CD4-positive, alpha-beta memory T cell (primary cell): ENCODE data around the gene NFYB. TPM values are rescaled to one million over a fixed set of nuclear protein-coding genes. Genes with fewer than 3 reads are reported as not detected.
"Not testable (repeated sequence)": the region's sequence is repeated elsewhere in the genome, so short reads cannot be mapped to it uniquely, and the experiment has no call there.

Experiments
- CTCF ChIA-PET: fragments of 350-600 bp; sonication (Branson Sonifier 250); formaldehyde crosslinking; loops from one replicate; lab custom pipeline; 2021; ENCODE audit warnings: inconsistent platforms; ENCODE audit not compliant: partially characterized antibody; lab: Charles Lee
- POLR2A ChIA-PET: fragments of 350-600 bp; sonication (Branson Sonifier 250); formaldehyde crosslinking; loops from one replicate; lab custom pipeline; 2021; ENCODE audit not compliant: partially characterized antibody; lab: Charles Lee
- DNase-seq, 5 donors: peaks; one replicate each; pipeline versions ENCODE4 v3.0.0 to v3.0.0-alpha.2; 2020 to 2022; ENCODE audit warnings: mixed read lengths in 1 of 5
- H3K27ac ChIP-seq: one replicate; pipeline ENCODE4 v1.7.0; 2013; ENCODE audit warnings: low read depth, low read length
- H3K27me3 ChIP-seq: 2 replicates; pipeline ENCODE4 v1.7.0; 2013; ENCODE audit warnings: mild to moderate bottlenecking, low read length, moderate library complexity; ENCODE audit not compliant: insufficient read depth
- H3K36me3 ChIP-seq: 2 replicates; pipeline ENCODE4 v1.7.0; 2013; ENCODE audit warnings: mild to moderate bottlenecking, low read length, moderate library complexity; ENCODE audit not compliant: insufficient read depth
- H3K4me1 ChIP-seq: 2 replicates; pipeline ENCODE4 v1.7.0; 2013; ENCODE audit warnings: mild to moderate bottlenecking, low read length, moderate library complexity; ENCODE audit not compliant: insufficient read depth
- H3K4me3 ChIP-seq, 2 donors: one replicate each; pipeline ENCODE4 v1.7.0; 2013; ENCODE audit warnings: low read length in 2 of 2, mild to moderate bottlenecking in 1 of 2
- H3K9me3 ChIP-seq, 2 donors: one replicate each; pipeline ENCODE4 v1.7.0; 2013; ENCODE audit warnings: low read length in 2 of 2, control low read depth in 1 of 2; ENCODE audit not compliant: control insufficient read depth in 1 of 2
- H3K27ac Mint-ChIP-seq, 7 donors: one replicate each; pipeline ENCODE4 v1.8.0; 2020 to 2021; ENCODE audit warnings: mixed read lengths in 7 of 7, mild to moderate bottlenecking in 6 of 7, inconsistent platforms in 3 of 7, moderate library complexity in 3 of 7
- H3K27me3 Mint-ChIP-seq, 2 donors: one replicate each; pipeline ENCODE4 v1.8.0; 2020 to 2021; ENCODE audit warnings: mixed read lengths in 2 of 2
- H3K36me3 Mint-ChIP-seq, 2 donors: one replicate each; pipeline ENCODE4 v1.8.0; 2020 to 2021; ENCODE audit warnings: mixed read lengths in 2 of 2, inconsistent platforms in 1 of 2, mild to moderate bottlenecking in 1 of 2
- H3K4me1 Mint-ChIP-seq, 4 donors: one replicate each; pipeline ENCODE4 v1.8.0; 2020 to 2021; ENCODE audit warnings: mixed read lengths in 4 of 4, mild to moderate bottlenecking in 1 of 4
- H3K4me3 Mint-ChIP-seq, 8 donors: one replicate each; pipeline ENCODE4 v1.8.0; 2020 to 2021; ENCODE audit warnings: mixed read lengths in 8 of 8, mild to moderate bottlenecking in 7 of 8, moderate library complexity in 6 of 8, inconsistent platforms in 3 of 8
- H3K9me3 Mint-ChIP-seq, 8 donors: one replicate each; pipeline ENCODE4 v1.8.0; 2020 to 2021; ENCODE audit warnings: mixed read lengths in 8 of 8, mild to moderate bottlenecking in 5 of 8, inconsistent platforms in 3 of 8, moderate library complexity in 1 of 8
- intact Hi-C: fragments of 100-400 bp; cut with micrococcal nuclease; formaldehyde crosslinking; loops from one replicate; pipeline ENCODE4 v1.15.1; 2023
- polyA plus RNA-seq, 2 donors: library from polyadenylated mRNA; unstranded; fragments of 300-500 nt; fragmentation: Illumina TruSeq; gene quantifications; one replicate each; pipeline ENCODE4 v1.2.3, GENCODE V29; 2021
- total RNA-seq, 2 experiments: library from RNA; stranded (reverse); gene quantifications; one replicate each; pipeline ENCODE4 v1.2.3, GENCODE V29; 2021

NFYB gene
- total and polyA plus RNA-seq, 4 experiments from 2014 or later: 29.9 to 39.0 (median 35.6) TPM

- CTCF ChIA-PET: no interaction called here
- Mint-ChIP-seq H3K36me3 (no peaks in the 10 kb centered on the region), H3K4me1 (no peaks in the 10 kb centered on the region), H3K27me3 (peaks cover 0 to 2% of the 10 kb centered on the region in 2 donors), H3K4me3 (no peak overlapping the region), H3K27ac (no peak overlapping the region), H3K9me3 (no peaks in the 10 kb centered on the region)
- POLR2A ChIA-PET: no interaction called here
- Histone ChIP-seq H3K36me3 (no peaks in the 10 kb centered on the region), H3K4me1 (no peaks in the 10 kb centered on the region), H3K4me3 (no peak overlapping the region), H3K27ac (no peak overlapping the region), H3K9me3 (no peaks in the 10 kb centered on the region), H3K27me3 (no peaks in the 10 kb centered on the region)
- intact Hi-C loops: no loop called here
- no peak for DNase-seq
Measured at GRCh38 chr12:104168596-104168995, 30.6 kb upstream of the NFYB start.

DNA sequence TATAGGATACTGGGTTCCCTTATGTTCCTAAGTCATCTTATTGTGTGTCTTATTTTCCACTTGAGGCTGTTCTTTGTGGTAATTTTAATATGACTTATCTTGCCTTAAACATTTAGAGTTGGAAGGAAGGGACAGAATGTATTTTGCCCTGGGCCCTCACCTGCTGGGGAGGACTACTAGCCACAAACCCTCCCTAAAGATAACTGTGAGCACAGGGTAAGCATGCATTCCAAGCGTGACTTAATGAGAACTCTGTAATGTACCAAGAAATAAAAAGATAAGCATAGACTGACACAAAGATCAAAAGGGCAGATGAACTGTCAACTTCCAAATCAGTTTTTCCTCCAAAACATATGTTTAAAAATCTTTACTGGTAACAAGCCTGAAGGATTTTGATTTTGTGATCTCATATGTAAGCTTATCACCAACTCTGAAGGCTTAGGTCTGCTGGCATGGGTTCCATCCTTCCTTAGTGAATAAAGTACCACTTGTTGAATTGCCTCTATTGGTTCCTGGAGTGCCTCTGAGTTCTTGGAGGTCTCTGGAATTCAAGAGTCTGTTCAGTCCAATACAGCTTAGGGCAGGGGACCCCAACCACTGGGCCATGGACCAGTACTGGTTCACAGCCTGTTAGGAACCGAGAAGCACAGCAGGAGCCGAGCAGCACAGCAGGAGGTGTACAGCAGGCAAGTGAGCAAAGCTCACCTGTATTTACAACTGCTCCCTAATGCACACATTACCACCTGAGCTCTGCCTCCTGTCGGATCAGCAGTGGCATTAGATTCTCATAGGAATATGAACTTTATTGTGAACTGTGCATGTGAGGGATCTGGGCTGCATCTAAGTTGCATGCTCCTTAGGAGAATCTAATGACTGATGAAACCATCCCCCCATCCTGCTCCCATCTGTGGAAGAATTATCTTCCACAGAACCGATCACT lies 29.8 kb upstream of the NFYB start:
- POLR2A ChIA-PET: no interaction called here
- Histone ChIP-seq H3K4me1 (no peaks in the 10 kb centered on the region), H3K4me3 (no peak overlapping the region), H3K27me3 (no peaks in the 10 kb centered on the region), H3K9me3 (no peaks in the 10 kb centered on the region), H3K27ac (no peak overlapping the region), H3K36me3 (no peaks in the 10 kb centered on the region)
- Mint-ChIP-seq H3K27ac (no peak overlapping the region), H3K4me1 (no peaks in the 10 kb centered on the region), H3K9me3 (no peaks in the 10 kb centered on the region), H3K27me3 (peaks cover 0 to 2% of the 10 kb centered on the region in 2 donors), H3K4me3 (no peak overlapping the region), H3K36me3 (no peaks in the 10 kb centered on the region)
- intact Hi-C loops: no loop called here
- DNase-seq: no peak
- CTCF ChIA-PET: no interaction called here

DNA sequence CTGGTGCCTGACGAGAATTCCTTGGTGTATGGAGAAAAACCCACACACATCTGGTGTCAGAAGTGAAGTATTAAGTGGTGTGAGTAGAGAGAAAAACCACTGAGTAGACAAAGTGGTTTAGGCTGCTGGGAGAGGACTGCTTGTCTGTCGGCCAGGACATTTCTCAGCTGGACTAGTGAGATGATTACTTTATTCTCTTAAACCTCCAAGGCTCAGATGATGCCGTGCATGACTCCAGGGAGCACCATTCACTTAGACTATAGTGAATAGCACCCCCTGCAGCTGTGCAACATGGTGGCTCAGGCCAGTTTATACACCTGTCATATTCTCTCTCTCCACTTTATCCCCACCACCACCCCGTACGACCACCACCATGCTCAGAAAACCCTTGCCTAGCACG lies 28.5 kb upstream of the NFYB start:
- Histone ChIP-seq H3K4me1 (no peaks in the 10 kb centered on the region), H3K4me3 (no peak overlapping the region), H3K27ac (no peak overlapping the region), H3K36me3 (no peaks in the 10 kb centered on the region), H3K9me3 (no peaks in the 10 kb centered on the region), H3K27me3 (no peaks in the 10 kb centered on the region)
- Mint-ChIP-seq H3K4me1 (no peaks in the 10 kb centered on the region), H3K4me3 (no peak overlapping the region), H3K36me3 (no peaks in the 10 kb centered on the region), H3K9me3 (no peaks in the 10 kb centered on the region), H3K27ac (no peak overlapping the region), H3K27me3 (peaks cover 0 to 2% of the 10 kb centered on the region in 2 donors)
- intact Hi-C loops: no loop called here
- no peak for DNase-seq
- POLR2A ChIA-PET: no interaction called here
- CTCF ChIA-PET: no interaction called here

- peaks cover 0 to 2% of the 10 kb centered on the region in 2 donors for H3K27me3 Mint-ChIP-seq
- intact Hi-C loops: no loop called here
- H3K9me3 Mint-ChIP-seq: no peaks in the 10 kb centered on the region
- H3K4me3 Mint-ChIP-seq: no peak overlapping the region
- POLR2A ChIA-PET: no interaction called here
- Histone ChIP-seq H3K4me3 (no peak overlapping the region), H3K27me3 (no peaks in the 10 kb centered on the region), H3K9me3 (no peaks in the 10 kb centered on the region), H3K36me3 (no peaks in the 10 kb centered on the region), H3K4me1 (no peaks in the 10 kb centered on the region), H3K27ac (no peak overlapping the region)
- H3K4me1 Mint-ChIP-seq: no peaks in the 10 kb centered on the region
- no peak overlapping the region for H3K27ac Mint-ChIP-seq
- CTCF ChIA-PET: no interaction called here
- DNase-seq: no peak
- no peaks in the 10 kb centered on the region for H3K36me3 Mint-ChIP-seq
Measured at GRCh38 chr12:104165801-104166200, 27.8 kb upstream of the NFYB start.

DNA sequence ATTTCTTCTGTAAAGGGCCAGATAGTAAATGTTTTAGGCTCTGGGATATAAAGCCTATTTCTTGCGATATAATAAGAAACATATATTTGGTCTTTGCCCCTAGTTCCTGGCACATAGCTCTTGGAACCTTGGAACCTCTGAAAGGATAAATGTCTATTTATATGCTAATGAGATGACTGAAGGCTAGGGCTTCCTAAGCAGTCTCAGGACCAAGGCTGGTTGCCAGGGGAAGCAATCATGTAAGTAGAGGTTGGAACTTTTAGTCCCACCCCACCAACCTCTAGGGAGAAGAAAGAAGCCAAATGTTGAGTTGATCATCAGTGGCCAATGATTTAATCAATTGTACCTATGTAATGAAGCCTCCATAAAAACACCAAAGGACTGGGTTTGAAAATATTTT lies 26.6 kb upstream of the NFYB start:
- intact Hi-C loops: no loop called here
- H3K4me1 Mint-ChIP-seq: no peaks in the 10 kb centered on the region
- no peaks in the 10 kb centered on the region for H3K27me3 ChIP-seq
- H3K27ac Mint-ChIP-seq: no peak overlapping the region
- no peak for DNase-seq
- no peak overlapping the region for H3K27ac ChIP-seq
- ChIA-PET POLR2A (no interaction called here), CTCF (no interaction called here)
- H3K27me3 Mint-ChIP-seq: peaks cover 0 to 2% of the 10 kb centered on the region in 2 donors
- no peaks in the 10 kb centered on the region for H3K9me3 ChIP-seq
- no peak overlapping the region for H3K4me3 ChIP-seq
- H3K9me3 Mint-ChIP-seq: no peaks in the 10 kb centered on the region
- no peak overlapping the region for H3K4me3 Mint-ChIP-seq
- H3K36me3 Mint-ChIP-seq: no peaks in the 10 kb centered on the region
- no peaks in the 10 kb centered on the region for H3K4me1 ChIP-seq
- no peaks in the 10 kb centered on the region for H3K36me3 ChIP-seq

- Histone ChIP-seq H3K4me3 (no peak overlapping the region), H3K27ac (no peak overlapping the region), H3K4me1 (no peaks in the 10 kb centered on the region), H3K36me3 (no peaks in the 10 kb centered on the region), H3K9me3 (no peaks in the 10 kb centered on the region), H3K27me3 (no peaks in the 10 kb centered on the region)
- no peak for DNase-seq
- H3K4me1 Mint-ChIP-seq: no peaks in the 10 kb centered on the region
- intact Hi-C loops: no loop called here
- POLR2A ChIA-PET: no interaction called here
- peaks cover 0 to 2% of the 10 kb centered on the region in 2 donors for H3K27me3 Mint-ChIP-seq
- H3K27ac Mint-ChIP-seq: no peak overlapping the region
- no peaks in the 10 kb centered on the region for H3K36me3 Mint-ChIP-seq
- CTCF ChIA-PET: no interaction called here
- H3K9me3 Mint-ChIP-seq: no peaks in the 10 kb centered on the region
- H3K4me3 Mint-ChIP-seq: no peak overlapping the region
Measured at GRCh38 chr12:104163631-104164030, 25.6 kb upstream of the NFYB start.

DNA sequence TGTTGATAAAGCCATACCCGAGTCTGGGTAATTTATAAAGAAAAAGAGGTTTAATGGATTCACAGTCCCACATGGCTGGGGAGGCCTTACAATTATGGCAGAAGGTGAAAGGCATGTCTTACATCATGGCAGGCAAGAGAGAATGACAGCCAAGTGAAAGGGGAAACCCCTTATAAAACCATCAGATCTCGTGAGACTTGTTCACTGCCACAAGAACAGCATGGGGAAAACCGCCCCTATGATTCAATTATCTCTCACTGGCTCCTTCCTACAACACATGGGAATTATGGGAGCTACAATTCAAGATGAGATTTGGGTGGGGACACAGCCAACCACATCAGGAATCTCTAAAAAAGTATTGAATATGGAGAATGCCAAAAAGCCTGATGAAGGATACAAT lies 25.0 kb upstream of the NFYB start:
- H3K36me3 Mint-ChIP-seq, H3K27me3 ChIP-seq, intact Hi-C loops, H3K36me3 ChIP-seq, POLR2A ChIA-PET, H3K27me3 Mint-ChIP-seq, H3K9me3 Mint-ChIP-seq, DNase-seq, CTCF ChIA-PET, H3K27ac Mint-ChIP-seq, H3K9me3 ChIP-seq, H3K4me1 ChIP-seq, H3K4me3 ChIP-seq, H3K27ac ChIP-seq, H3K4me1 Mint-ChIP-seq, H3K4me3 Mint-ChIP-seq: not testable (repeated sequence)
